Sciatic nerve (tissue), 2 donors: ENCODE results near the gene OR2J1. TPM values are rescaled to one million over a fixed set of nuclear protein-coding genes. Genes with fewer than 3 reads are reported as not detected.
"Not testable (repeated sequence)": the region's sequence is repeated elsewhere in the genome, so short reads cannot be mapped to it uniquely, and the experiment has no call there.

ENCODE experiments used
- ATAC-seq: fragments of 200-7000 bp; cut with Tn5 transposase; one replicate; pipeline ENCODE4 v1.9.1; 2020; ENCODE audit warnings: mild to moderate bottlenecking, moderate library complexity
- DNase-seq: peaks from one replicate; pipeline ENCODE4 v3.0.0-alpha.2; 2020; ENCODE audit warnings: low spot score
- intact Hi-C: fragments of 100-400 bp; cut with DNase I; formaldehyde crosslinking; loops from one replicate; pipeline ENCODE4 v1.14.2; 2022
- total RNA-seq: library from RNA; stranded (reverse); fragmentation: NEBNext Ultra II Directional; extraction: Animal tissue kit (Norgen Biotek cat#: 25700); gene quantifications from one replicate; pipeline ENCODE4 v1.2.1, GENCODE V29; 2021
- donor health status: DM: no; HTN: no; CAD: no.
- donor health status: DM: no; HTN: no; CAD: no.

Gene OR2J1
- total RNA-seq, 1 donor from 2014 or later = not detected

- intact Hi-C loops, DNase-seq, ATAC-seq: not testable (repeated sequence)
Measured at GRCh38 chr6:29149444-29149843, 50.2 kb downstream of the OR2J1 start.

Other genes with a start within 250 kb of the OR2J1 start
- gene TRIM27, start 175.5 kb upstream of the OR2J1 start, total RNA-seq = 50.0 TPM
- gene ZNF311, start 94.2 kb upstream of the OR2J1 start, total RNA-seq = 2.1 TPM
- not detected for gene OR2W1, start 54.3 kb upstream of the OR2J1 start, total RNA-seq
- gene OR2B3, start 12.2 kb upstream of the OR2J1 start, total RNA-seq = not detected
- not detected for gene OR2J3, start 8.6 kb downstream of the OR2J1 start, total RNA-seq
- gene OR2J2, start 71.4 kb downstream of the OR2J1 start, total RNA-seq = not detected
- not detected for gene OR14J1, start 202.2 kb downstream of the OR2J1 start, total RNA-seq